Head of caudate nucleus (tissue), 42 donors: ENCODE data around the gene ACVRL1.
A peak's percentile ranks its signal among the peaks of the same experiment; 100 is the strongest.

ENCODE experiments used
- DNase-seq, 42 donors: peaks; one replicate each; pipeline versions ENCODE4 v3.0.0 to v3.0.0-alpha.2; 2020 to 2021; ENCODE audit warnings: mixed read lengths in 7 of 42
- intact Hi-C: fragments of 100-400 bp; cut with DNase I; formaldehyde crosslinking; loops from one replicate; pipeline ENCODE4 v1.15.0; 2022

Gene ACVRL1

GRCh38 chr12:51911788-51912711, 4.7 kb downstream of the ACVRL1 start:
- no peak for DNase-seq
- intact Hi-C loops: no loop called here

DNA sequence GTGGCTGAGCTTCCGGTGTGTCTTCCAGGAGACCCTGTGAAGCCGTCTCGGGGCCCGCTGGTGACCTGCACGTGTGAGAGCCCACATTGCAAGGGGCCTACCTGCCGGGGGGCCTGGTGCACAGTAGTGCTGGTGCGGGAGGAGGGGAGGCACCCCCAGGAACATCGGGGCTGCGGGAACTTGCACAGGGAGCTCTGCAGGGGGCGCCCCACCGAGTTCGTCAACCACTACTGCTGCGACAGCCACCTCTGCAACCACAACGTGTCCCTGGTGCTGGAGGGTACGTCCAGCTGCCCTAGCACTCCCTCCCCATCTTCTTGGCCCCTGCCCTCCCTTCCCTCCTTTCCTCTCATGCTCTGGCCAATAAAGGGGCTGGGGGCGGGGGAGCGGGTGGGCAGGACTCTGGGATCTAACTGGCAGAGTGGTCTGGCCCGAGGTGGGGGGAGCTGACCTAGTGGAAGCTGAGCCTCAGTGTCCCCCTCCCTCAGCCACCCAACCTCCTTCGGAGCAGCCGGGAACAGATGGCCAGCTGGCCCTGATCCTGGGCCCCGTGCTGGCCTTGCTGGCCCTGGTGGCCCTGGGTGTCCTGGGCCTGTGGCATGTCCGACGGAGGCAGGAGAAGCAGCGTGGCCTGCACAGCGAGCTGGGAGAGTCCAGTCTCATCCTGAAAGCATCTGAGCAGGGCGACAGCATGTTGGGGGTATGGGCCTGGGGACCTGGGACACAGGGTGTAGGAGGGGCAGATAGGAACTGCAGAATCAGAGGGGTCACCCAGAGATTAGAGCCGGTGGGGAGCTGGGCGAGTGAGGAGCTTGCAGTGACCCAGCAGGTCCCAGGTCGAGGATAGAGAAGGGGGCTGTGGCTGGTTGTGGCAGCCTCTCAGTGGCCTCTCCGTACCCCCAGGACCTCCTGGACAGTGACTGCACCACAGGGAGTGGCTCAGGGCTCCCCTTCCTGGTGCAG, 6.0 kb downstream of the ACVRL1 start:
- intact Hi-C loops: no loop called here
- no peak for DNase-seq

DNA sequence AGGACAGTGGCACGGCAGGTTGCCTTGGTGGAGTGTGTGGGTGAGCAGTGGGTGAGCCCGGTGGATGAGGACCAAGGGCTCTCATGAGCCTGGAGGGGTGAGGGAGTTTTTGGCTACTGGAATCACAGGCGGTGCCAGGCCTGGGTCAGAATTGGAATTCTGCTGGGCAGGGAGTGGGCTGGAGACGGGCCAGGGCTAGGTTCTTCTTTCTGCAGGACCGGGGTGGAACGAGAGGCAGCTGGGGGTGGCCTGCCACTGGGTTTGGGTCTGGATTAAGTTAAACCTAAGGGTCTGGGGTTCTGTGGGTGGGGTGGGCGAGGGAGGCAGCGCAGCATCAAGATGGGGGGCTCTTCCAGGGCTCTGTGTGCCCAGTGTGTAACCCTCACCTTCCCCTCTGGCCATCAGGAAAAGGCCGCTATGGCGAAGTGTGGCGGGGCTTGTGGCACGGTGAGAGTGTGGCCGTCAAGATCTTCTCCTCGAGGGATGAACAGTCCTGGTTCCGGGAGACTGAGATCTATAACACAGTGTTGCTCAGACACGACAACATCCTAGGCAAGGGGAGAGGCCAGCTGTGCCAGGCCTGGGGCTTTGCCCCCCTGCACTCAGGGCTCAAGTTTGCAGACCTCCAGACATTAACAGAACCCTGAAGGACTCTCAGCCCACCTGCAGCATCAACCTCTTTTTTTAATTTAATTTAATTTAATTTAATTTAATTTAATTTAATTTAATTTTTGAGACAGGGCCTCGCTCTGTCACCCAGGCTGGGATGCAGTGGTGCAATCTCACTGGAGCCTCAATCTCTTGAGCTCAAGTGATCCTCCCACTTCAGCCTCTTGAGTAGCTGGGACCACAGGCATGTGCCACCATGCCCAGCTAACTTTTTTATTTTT, 7.0 kb downstream of the ACVRL1 start:
- DNase-seq: no peak
- intact Hi-C loops: no loop called here

GRCh38 chr12:51915003-51915625, 7.8 kb downstream of the ACVRL1 start:
- intact Hi-C loops: no loop called here

DNA sequence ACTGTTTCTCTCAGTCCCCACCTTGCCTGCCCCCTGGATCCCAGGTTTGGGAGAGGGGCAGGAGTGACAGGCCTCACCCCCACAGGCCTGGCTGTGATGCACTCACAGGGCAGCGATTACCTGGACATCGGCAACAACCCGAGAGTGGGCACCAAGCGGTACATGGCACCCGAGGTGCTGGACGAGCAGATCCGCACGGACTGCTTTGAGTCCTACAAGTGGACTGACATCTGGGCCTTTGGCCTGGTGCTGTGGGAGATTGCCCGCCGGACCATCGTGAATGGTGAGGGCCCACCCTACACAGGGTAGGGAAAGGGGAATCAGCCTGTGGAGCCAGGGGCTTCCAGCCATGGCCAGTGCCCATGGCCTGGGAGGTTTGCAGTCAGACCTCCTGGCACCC, 8.6 kb downstream of the ACVRL1 start:
- intact Hi-C loops: no loop called here
- no peak for DNase-seq

More at GRCh38 chr12:51915003-51915625, 7.8 kb downstream of the ACVRL1 start:
- no peak for DNase-seq

DNA sequence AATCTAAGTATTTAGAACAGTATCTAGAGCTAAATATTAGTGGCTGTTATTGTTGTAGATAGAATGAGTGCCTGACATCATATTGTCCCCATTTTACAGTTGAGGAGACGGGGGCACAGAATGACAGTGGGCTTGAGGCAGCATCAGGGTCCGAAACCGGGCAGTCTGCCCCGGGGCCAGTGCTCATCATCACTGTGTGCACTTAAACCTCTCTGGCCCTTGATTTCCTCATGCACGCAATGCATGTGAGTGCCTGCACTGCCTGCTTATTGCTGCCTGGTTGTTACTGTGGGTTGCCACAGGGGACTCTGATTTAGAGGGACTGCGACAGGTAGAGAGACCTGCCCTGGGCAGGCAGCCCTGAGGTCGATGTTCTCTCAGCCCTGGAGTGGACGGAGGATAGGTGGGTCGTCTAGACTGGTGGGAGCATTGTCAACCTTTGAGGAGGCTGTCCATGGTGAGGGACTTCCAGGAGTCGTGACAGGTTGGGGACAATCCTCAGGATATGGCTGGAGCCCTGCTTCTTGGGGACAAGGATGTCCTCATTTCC, 9.8 kb downstream of the ACVRL1 start:
- intact Hi-C loops: no loop called here
- no peak for DNase-seq

- no peak for DNase-seq
- intact Hi-C loops: no loop called here
These were observed 10.6 kb downstream of the ACVRL1 start for GRCh38 chr12:51917746-51918453.

- DNase-seq: no peak
- intact Hi-C loops: no loop called here
These were observed 12.7 kb downstream of the ACVRL1 start for GRCh38 chr12:51920046-51920445.

DNA sequence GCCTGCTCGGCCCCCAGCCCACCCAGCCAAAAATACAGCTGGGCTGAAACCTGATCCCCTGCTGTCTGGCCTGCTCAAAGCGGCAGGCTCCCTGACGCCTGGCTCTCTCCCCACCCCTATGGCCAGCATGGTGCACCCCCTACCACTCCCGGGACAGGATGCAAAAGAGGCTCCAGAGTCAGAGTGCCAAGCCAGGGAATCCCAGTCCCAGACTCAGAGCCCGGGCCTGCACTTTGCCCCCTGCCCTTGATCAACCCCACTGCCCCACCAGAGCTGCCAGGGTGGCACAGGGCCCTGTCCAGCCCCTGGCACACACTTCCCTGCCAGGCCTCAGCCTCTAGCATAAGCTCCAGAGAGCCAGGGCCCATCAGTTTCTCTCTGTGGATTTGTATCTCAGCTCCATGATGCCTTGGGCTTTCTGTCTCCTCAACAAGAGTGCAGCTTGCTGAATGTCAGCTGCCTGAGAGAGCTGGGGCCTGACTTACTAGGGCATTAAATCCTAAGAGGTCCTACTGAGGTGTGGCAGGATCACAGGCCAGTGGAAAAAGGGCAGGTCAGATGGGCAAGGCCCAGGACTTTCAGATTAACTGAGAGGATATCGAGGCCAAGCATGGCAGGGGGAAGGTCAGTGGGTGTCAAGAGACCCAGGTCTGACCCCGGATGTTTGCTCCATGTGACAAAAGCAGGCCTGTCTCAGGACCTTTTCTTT, 13.9 kb downstream of the ACVRL1 start:
- intact Hi-C loops: no loop called here
- DNase-seq: no peak

- intact Hi-C loops: no loop called here
- no peak for DNase-seq
These were observed 14.8 kb downstream of the ACVRL1 start for GRCh38 chr12:51922146-51922545.

- peak in 24 of 42 donors; percentile 11 to 62 (median 29) for DNase-seq
- intact Hi-C loops: no loop called here
These were observed 15.6 kb downstream of the ACVRL1 start for GRCh38 chr12:51922762-51923505.

- intact Hi-C loops: no loop called here
These were observed 16.4 kb downstream of the ACVRL1 start for GRCh38 chr12:51923506-51924365.

DNA sequence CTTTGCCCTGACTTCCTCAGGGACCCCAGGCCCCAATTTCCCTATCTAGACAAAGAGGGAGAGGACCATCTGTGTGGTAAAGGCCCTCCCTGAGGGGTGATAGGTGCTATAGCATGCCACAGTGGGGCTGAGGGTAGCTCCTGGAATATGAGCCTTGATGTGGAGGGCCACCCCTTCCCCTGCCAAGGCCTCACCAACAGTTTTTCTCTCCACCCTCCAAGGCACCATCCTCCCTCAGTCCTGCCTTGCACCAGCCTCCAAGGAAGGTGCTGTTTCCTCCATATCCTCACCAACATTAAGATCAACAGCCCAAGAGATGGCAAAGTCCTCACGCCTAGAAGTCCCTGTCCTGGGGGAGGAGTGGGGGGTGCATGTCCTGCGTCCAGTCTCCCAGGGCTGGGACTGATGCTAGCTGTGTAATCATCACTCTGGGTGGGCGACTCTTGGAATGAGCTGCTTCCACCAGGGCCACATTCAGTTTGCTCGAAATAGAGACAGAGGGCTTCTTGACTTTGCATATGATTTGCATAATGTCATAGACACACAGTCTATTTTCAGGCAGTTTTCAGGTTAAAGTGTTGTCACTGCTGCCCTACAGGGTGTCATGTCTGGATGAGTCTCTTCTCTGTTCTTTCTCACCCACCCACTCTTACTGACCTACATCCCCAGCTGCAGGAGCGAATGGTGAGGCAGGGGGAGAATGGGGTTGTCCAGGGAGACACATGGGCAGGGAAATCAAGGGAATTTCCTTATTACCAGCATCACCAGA, 17.4 kb downstream of the ACVRL1 start:
- DNase-seq: no peak
- intact Hi-C loops: no loop called here

More at GRCh38 chr12:51923506-51924365, 16.4 kb downstream of the ACVRL1 start:
- peak in 28 of 42 donors; percentile 10 to 68 (median 36) for DNase-seq

DNA sequence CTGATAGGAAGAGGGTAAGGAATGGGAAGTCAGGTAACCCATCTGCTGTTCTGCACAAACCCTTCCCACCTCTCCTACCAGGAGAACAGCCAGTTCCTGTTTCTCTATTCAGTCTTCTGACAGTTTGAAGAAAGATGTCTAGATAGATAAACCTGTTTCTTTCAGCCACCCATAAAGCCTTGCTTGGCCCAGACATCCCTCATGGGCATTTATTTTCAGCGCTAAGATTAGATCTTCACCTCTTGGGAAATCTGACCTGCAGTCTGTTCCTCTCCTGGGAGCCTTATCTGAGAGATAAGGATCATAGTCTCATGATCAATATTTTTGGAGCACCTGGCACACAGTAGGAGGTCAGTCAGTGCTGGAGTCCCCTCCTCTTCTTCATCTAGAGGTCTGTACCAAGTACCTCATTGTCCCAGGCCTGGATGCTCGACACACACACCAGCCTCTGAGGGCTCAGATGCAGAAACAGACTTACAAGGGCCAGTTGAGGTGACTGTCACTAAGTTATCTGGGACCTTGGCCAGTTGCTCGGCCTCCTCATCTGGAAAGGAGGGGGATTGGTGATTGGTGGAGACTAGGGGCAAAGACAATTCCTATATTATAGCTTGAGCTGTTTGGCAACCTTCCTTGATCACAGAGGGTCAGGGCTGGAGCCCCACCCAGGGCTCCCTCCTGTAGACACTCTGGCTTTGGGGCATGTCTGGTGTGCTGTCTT, 18.2 kb downstream of the ACVRL1 start:
- intact Hi-C loops: no loop called here
- no peak for DNase-seq
